ENCODE data around the gene PROM2.

The PROM2 gene

GRCh38 chr2:95317665-95318425, 43.6 kb downstream of the PROM2 start:
- Histone ChIP-seq H3K4me3 (ENCODE audit: low read depth in 1 of 2, low read length in 1 of 2) (no peak overlapping the region), H3K27me3 (no peaks in the 10 kb centered on the region), H3K4me1 (ENCODE audit: control insufficient read depth in 1 of 2, insufficient read depth in 1 of 2, low read depth in 1 of 2, low read length in 1 of 2) (no peaks in the 10 kb centered on the region), H3K36me3 (no peaks in the 10 kb centered on the region), H3K9me3 (no peaks in the 10 kb centered on the region), H3K27ac (no peak overlapping the region)
- no peak for TF ChIP-seq CTCF (IDR thresholded peaks at IDR 0.05)

GRCh38 chr2:95318431-95319220, 44.4 kb downstream of the PROM2 start:
- Histone ChIP-seq H3K4me1 (ENCODE audit: control insufficient read depth in 1 of 2, insufficient read depth in 1 of 2, low read depth in 1 of 2, low read length in 1 of 2) (no peaks in the 10 kb centered on the region), H3K27ac (no peak overlapping the region), H3K36me3 (no peaks in the 10 kb centered on the region), H3K4me3 (ENCODE audit: low read depth in 1 of 2, low read length in 1 of 2) (no peak overlapping the region), H3K9me3 (no peaks in the 10 kb centered on the region), H3K27me3 (no peaks in the 10 kb centered on the region)
- no peak for TF ChIP-seq CTCF (IDR thresholded peaks at IDR 0.05)

- no peaks in the 10 kb centered on the region for H3K27me3 ChIP-seq
- H3K4me1 ChIP-seq (ENCODE audit: control insufficient read depth in 1 of 2, insufficient read depth in 1 of 2, low read depth in 1 of 2, low read length in 1 of 2): no peaks in the 10 kb centered on the region
- TF ChIP-seq CTCF (IDR thresholded peaks at IDR 0.05): no peak
- H3K9me3 ChIP-seq: no peaks in the 10 kb centered on the region
- H3K27ac ChIP-seq: no peak overlapping the region
- no peak overlapping the region for H3K4me3 ChIP-seq (ENCODE audit: low read depth in 1 of 2, low read length in 1 of 2)
- H3K36me3 ChIP-seq: no peaks in the 10 kb centered on the region
Observed at GRCh38 chr2:95319481-95320343, 45.5 kb downstream of the PROM2 start.

GRCh38 chr2:95320344-95320712, 46.1 kb downstream of the PROM2 start:
- Histone ChIP-seq H3K4me3 (ENCODE audit: low read depth in 1 of 2, low read length in 1 of 2) (no peak overlapping the region), H3K4me1 (ENCODE audit: control insufficient read depth in 1 of 2, insufficient read depth in 1 of 2, low read depth in 1 of 2, low read length in 1 of 2) (no peaks in the 10 kb centered on the region), H3K36me3 (no peaks in the 10 kb centered on the region), H3K9me3 (no peaks in the 10 kb centered on the region), H3K27me3 (no peaks in the 10 kb centered on the region), H3K27ac (no peak overlapping the region)
- no peak for TF ChIP-seq CTCF (IDR thresholded peaks at IDR 0.05)

GRCh38 chr2:95320986-95321767, 46.9 kb downstream of the PROM2 start:
- Histone ChIP-seq H3K9me3 (no peaks in the 10 kb centered on the region), H3K36me3 (no peaks in the 10 kb centered on the region), H3K4me1 (ENCODE audit: control insufficient read depth in 1 of 2, insufficient read depth in 1 of 2, low read depth in 1 of 2, low read length in 1 of 2) (no peaks in the 10 kb centered on the region), H3K4me3 (ENCODE audit: low read depth in 1 of 2, low read length in 1 of 2) (no peak overlapping the region), H3K27ac (no peak overlapping the region), H3K27me3 (no peaks in the 10 kb centered on the region)
- TF ChIP-seq CTCF (IDR thresholded peaks at IDR 0.05): no peak
